ENCODE measurements around the gene HINT1.

- TF ChIP-seq CTCF (IDR thresholded peaks at IDR 0.05) (no peak), POLR2A (IDR thresholded peaks at IDR 0.05) (no peak)
Measured at GRCh38 chr5:131210151-131210510, 45.1 kb upstream of the HINT1 start.

All from Peyer's patch (tissue), 4 donors.